HepG2 (cell line): ENCODE results near the gene METTL14. TPM values are rescaled to one million over a fixed set of nuclear protein-coding genes. Genes with fewer than 3 reads are reported as not detected.

Experiments
- CEBPG ChIP-seq: IDR thresholded peaks from 2 replicates; pipeline ENCODE4 v1.6.1; 2016
- MAFG ChIP-seq: sonication (generic); formaldehyde crosslinking; IDR thresholded peaks from 2 replicates; pipeline ENCODE4 v1.5.1; 2020; ENCODE audit warnings: mild to moderate bottlenecking, missing genetic modification reagents
- PHF5A ChIP-seq: IDR thresholded peaks from one replicate; pipeline ENCODE4 v1.6.1; 2018; ENCODE audit warnings: low read depth, missing genetic modification reagents; ENCODE audit not compliant: unreplicated experiment
- TARDBP ChIP-seq: sonication (generic); formaldehyde crosslinking; IDR thresholded peaks from 2 replicates; pipeline ENCODE4 v1.8.0; 2022; ENCODE audit warnings: mild to moderate bottlenecking, missing genetic modification reagents
- YEATS4 ChIP-seq: sonication (generic); formaldehyde crosslinking; IDR thresholded peaks from 2 replicates; pipeline ENCODE4 v1.4.0; 2020; ENCODE audit warnings: missing genetic modification reagents, borderline replicate concordance
- ZNF251 ChIP-seq: sonication (generic); formaldehyde crosslinking; IDR thresholded peaks from 2 replicates; pipeline ENCODE4 v1.9.0; 2021; ENCODE audit warnings: mild to moderate bottlenecking, missing genetic modification reagents
- ZNF790 ChIP-seq: sonication (generic); formaldehyde crosslinking; IDR thresholded peaks from 2 replicates; pipeline ENCODE4 v1.8.0; 2022; ENCODE audit warnings: missing genetic modification reagents, mild to moderate bottlenecking, borderline replicate concordance
- polyA plus RNA-seq, 8 experiments: library from polyadenylated mRNA; depleted of rRNA in 3 of 8; stranded (reverse) in 7 of 8; unstranded in 1 of 8; fragments of >200 nt; fragmentation: Illumina TruSeq in 4 of 8; extraction: Trizol in 4 of 8; gene quantifications; 2 replicates each; pipeline versions ENCODE4 v1.2.1 to v1.2.3, GENCODE V29; 2011 to 2016; ENCODE audit warnings: low read depth in 4 of 8, missing spikeins in 1 of 8, mixed read lengths in 1 of 8; ENCODE audit not compliant: insufficient read depth in 1 of 8
- total RNA-seq, 5 experiments: library from RNA; depleted of rRNA; stranded (reverse); fragments of >200 nt; fragmentation: Illumina TruSeq; extraction: Trizol; gene quantifications; 2 replicates each; pipeline ENCODE4 v1.2.3, GENCODE V29; 2016; ENCODE audit warnings: low read depth in 1 of 5
- TF ChIP-seq, protein P1 (sequence below): sonication (generic); formaldehyde crosslinking; IDR thresholded peaks from 2 replicates; pipeline ENCODE4 v1.5.1; 2020; ENCODE audit warnings: missing genetic modification reagents, mild to moderate bottlenecking, borderline replicate concordance
- TF ChIP-seq, protein P2 (sequence below): IDR thresholded peaks from 2 replicates; pipeline ENCODE4 v1.6.1; 2016; ENCODE audit warnings: missing biosample characterization, missing genetic modification reagents, low read depth
- TF ChIP-seq, protein P3 (sequence below): sonication (generic); formaldehyde crosslinking; IDR thresholded peaks from 2 replicates; pipeline ENCODE4 v1.4.0; 2020; ENCODE audit warnings: mild to moderate bottlenecking, missing genetic modification reagents
- TF ChIP-seq, protein P4 (sequence below): sonication (generic); formaldehyde crosslinking; IDR thresholded peaks from 2 replicates; pipeline ENCODE4 v1.5.1; 2020; ENCODE audit warnings: mild to moderate bottlenecking, missing genetic modification reagents
- TF ChIP-seq, protein P5 (sequence below): sonication (generic); formaldehyde crosslinking; IDR thresholded peaks from 2 replicates; pipeline ENCODE4 v1.9.0; 2021; ENCODE audit warnings: mild to moderate bottlenecking, missing genetic modification reagents

The METTL14 gene
- total and polyA plus RNA-seq, 2 of the 13 experiments (the other 11 are each of a cell fraction or from before 2014, with no cell fraction given) = 11.6 to 44.9 TPM

DNA sequence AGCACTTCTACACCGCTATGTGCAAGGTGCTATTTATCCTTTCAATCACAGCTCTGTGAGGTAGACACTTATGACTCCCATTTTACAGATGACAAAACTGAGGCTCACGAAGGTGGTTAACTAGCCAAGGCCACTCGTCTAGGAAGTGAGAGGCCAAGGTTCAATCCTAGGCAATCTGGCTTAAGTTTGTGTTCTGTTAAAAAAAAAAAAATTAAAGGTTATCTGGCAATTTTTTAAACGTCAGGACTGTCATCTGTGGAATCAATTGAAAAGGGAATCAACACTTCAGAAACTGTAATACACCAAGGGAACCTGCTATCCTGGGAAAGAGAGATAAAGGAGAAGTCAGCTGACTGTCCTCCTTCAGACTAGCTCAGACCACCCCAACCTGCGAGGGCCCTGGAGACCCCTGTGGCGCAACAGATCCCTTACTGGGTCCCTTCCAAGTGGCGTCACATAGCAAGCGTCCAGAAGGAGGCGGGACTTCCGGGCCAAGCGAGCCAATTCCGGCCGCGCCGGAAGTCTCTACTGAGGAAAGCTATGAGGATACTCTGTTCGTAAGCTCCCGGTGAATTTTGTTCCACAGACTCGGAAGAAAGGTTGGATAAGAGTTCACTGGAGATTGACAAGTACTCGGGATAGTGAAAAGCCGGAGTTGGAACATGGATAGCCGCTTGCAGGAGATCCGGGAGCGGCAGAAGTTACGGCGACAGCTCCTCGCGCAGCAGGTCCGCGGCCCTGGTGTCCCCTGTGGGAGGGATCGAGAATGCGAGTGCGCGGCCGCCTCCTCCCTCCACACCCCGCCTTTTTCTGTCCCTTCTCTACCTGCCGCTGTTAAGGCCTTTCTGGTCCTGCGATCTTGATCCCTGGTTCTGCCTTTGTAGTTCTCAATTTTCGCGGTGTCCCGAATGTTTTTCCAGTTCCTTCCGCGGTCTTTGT, at the start of gene METTL14 (continued):
- TF ChIP-seq, protein P1, sequence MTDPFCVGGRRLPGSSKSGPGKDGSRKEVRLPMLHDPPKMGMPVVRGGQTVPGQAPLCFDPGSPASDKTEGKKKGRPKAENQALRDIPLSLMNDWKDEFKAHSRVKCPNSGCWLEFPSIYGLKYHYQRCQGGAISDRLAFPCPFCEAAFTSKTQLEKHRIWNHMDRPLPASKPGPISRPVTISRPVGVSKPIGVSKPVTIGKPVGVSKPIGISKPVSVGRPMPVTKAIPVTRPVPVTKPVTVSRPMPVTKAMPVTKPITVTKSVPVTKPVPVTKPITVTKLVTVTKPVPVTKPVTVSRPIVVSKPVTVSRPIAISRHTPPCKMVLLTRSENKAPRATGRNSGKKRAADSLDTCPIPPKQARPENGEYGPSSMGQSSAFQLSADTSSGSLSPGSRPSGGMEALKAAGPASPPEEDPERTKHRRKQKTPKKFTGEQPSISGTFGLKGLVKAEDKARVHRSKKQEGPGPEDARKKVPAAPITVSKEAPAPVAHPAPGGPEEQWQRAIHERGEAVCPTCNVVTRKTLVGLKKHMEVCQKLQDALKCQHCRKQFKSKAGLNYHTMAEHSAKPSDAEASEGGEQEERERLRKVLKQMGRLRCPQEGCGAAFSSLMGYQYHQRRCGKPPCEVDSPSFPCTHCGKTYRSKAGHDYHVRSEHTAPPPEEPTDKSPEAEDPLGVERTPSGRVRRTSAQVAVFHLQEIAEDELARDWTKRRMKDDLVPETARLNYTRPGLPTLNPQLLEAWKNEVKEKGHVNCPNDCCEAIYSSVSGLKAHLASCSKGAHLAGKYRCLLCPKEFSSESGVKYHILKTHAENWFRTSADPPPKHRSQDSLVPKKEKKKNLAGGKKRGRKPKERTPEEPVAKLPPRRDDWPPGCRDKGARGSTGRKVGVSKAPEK (CRISPR knock-in tag) = no peak
- TF ChIP-seq, protein P2, sequence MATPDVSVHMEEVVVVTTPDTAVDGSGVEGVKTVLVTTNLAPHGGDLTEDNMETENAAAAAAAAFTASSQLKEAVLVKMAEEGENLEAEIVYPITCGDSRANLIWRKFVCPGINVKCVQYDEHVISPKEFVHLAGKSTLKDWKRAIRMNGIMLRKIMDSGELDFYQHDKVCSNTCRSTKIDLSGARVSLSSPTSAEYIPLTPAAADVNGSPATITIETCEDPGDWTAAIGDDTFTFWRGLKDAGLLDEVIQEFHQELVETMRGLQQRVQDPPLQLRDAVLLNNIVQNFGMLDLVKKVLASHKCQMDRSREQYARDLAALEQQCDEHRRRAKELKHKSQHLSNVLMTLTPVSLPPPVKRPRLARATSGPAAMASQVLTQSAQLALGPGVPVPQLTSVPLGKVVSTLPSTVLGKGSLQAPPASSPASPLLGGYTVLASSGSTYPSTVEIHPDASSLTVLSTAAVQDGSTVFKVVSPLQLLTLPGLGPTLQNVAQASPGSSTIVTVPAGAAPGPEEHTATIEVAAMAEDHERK = no peak
- TF ChIP-seq YEATS4 (CRISPR knock-in tag) (peak; percentile 71), CEBPG (CRISPR knock-in tag) (peak; percentile 89), ZNF790 (CRISPR knock-in tag) (no peak), TARDBP (no peak), PHF5A (CRISPR knock-in tag) (peak; percentile 30), ZNF251 (CRISPR knock-in tag) (no peak), MAFG (CRISPR knock-in tag) (no peak)
- TF ChIP-seq, protein P3, sequence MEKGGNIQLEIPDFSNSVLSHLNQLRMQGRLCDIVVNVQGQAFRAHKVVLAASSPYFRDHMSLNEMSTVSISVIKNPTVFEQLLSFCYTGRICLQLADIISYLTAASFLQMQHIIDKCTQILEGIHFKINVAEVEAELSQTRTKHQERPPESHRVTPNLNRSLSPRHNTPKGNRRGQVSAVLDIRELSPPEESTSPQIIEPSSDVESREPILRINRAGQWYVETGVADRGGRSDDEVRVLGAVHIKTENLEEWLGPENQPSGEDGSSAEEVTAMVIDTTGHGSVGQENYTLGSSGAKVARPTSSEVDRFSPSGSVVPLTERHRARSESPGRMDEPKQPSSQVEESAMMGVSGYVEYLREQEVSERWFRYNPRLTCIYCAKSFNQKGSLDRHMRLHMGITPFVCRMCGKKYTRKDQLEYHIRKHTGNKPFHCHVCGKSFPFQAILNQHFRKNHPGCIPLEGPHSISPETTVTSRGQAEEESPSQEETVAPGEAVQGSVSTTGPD (CRISPR knock-in tag) = no peak
- TF ChIP-seq, protein P4, sequence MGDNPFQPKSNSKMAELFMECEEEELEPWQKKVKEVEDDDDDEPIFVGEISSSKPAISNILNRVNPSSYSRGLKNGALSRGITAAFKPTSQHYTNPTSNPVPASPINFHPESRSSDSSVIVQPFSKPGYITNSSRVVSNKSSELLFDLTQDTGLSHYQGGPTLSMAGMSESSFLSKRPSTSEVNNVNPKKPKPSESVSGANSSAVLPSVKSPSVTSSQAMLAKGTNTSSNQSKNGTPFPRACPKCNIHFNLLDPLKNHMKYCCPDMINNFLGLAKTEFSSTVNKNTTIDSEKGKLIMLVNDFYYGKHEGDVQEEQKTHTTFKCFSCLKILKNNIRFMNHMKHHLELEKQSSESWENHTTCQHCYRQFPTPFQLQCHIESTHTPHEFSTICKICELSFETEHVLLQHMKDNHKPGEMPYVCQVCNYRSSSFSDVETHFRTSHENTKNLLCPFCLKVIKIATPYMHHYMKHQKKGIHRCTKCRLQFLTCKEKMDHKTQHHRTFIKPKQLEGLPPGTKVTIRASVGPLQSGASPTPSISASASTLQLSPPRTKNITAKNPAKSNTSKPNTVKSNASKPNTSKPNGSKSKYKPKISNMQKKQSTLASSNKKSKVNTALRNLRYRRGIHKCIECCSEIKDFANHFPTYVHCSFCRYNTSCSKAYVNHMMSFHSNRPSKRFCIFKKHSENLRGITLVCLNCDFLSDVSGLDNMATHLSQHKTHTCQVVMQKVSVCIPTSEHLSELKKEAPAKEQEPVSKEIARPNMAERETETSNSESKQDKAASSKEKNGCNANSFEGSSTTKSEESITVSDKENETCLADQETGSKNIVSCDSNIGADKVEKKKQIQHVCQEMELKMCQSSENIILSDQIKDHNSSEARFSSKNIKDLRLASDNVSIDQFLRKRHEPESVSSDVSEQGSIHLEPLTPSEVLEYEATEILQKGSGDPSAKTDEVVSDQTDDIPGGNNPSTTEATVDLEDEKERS (CRISPR knock-in tag) = no peak
- TF ChIP-seq, protein P5, sequence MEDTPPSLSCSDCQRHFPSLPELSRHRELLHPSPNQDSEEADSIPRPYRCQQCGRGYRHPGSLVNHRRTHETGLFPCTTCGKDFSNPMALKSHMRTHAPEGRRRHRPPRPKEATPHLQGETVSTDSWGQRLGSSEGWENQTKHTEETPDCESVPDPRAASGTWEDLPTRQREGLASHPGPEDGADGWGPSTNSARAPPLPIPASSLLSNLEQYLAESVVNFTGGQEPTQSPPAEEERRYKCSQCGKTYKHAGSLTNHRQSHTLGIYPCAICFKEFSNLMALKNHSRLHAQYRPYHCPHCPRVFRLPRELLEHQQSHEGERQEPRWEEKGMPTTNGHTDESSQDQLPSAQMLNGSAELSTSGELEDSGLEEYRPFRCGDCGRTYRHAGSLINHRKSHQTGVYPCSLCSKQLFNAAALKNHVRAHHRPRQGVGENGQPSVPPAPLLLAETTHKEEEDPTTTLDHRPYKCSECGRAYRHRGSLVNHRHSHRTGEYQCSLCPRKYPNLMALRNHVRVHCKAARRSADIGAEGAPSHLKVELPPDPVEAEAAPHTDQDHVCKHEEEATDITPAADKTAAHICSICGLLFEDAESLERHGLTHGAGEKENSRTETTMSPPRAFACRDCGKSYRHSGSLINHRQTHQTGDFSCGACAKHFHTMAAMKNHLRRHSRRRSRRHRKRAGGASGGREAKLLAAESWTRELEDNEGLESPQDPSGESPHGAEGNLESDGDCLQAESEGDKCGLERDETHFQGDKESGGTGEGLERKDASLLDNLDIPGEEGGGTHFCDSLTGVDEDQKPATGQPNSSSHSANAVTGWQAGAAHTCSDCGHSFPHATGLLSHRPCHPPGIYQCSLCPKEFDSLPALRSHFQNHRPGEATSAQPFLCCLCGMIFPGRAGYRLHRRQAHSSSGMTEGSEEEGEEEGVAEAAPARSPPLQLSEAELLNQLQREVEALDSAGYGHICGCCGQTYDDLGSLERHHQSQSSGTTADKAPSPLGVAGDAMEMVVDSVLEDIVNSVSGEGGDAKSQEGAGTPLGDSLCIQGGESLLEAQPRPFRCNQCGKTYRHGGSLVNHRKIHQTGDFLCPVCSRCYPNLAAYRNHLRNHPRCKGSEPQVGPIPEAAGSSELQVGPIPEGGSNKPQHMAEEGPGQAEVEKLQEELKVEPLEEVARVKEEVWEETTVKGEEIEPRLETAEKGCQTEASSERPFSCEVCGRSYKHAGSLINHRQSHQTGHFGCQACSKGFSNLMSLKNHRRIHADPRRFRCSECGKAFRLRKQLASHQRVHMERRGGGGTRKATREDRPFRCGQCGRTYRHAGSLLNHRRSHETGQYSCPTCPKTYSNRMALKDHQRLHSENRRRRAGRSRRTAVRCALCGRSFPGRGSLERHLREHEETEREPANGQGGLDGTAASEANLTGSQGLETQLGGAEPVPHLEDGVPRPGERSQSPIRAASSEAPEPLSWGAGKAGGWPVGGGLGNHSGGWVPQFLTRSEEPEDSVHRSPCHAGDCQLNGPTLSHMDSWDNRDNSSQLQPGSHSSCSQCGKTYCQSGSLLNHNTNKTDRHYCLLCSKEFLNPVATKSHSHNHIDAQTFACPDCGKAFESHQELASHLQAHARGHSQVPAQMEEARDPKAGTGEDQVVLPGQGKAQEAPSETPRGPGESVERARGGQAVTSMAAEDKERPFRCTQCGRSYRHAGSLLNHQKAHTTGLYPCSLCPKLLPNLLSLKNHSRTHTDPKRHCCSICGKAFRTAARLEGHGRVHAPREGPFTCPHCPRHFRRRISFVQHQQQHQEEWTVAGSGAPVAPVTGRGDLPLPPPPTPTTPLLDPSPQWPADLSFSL (CRISPR knock-in tag) = no peak; the same call in 1 of the 2 replicates
